ENCODE measurements around the gene ZBTB18. TPM values are rescaled to one million over a fixed set of nuclear protein-coding genes. Genes with fewer than 3 reads are reported as not detected.

The ZBTB18 gene
- total and polyA plus RNA-seq, 4 donors = 27.6 to 49.7 (median 33.9) TPM

GRCh38 chr1:244092964-244093638 is 42.0 kb downstream of the ZBTB18 start:
- Histone ChIP-seq H3K36me3 (ENCODE audit: control insufficient read depth, insufficient read depth, low read length) (no peaks in the 10 kb centered on the region), H3K9me3 (ENCODE audit: control insufficient read depth, insufficient read depth, low read length) (no peaks in the 10 kb centered on the region), H3K27ac (ENCODE audit: low read depth, low read length) (no peak overlapping the region), H3K4me1 (ENCODE audit: control insufficient read depth, insufficient read depth, low read length) (peaks cover 5% of the 10 kb centered on the region), H3K4me3 (ENCODE audit: low read depth, low read length) (no peak overlapping the region), H3K27me3 (ENCODE audit: control insufficient read depth, insufficient read depth, low read length) (peaks cover 4% of the 10 kb centered on the region)
- peak in 1 of 6 donors; percentile 33 for DNase-seq (ENCODE audit: low read depth in 4 of 6, low spot score in 6 of 6)
- WGBS (ENCODE audit: insufficient coverage) = 55% methylated on average over 9 of the region's 11 CpGs

DNA sequence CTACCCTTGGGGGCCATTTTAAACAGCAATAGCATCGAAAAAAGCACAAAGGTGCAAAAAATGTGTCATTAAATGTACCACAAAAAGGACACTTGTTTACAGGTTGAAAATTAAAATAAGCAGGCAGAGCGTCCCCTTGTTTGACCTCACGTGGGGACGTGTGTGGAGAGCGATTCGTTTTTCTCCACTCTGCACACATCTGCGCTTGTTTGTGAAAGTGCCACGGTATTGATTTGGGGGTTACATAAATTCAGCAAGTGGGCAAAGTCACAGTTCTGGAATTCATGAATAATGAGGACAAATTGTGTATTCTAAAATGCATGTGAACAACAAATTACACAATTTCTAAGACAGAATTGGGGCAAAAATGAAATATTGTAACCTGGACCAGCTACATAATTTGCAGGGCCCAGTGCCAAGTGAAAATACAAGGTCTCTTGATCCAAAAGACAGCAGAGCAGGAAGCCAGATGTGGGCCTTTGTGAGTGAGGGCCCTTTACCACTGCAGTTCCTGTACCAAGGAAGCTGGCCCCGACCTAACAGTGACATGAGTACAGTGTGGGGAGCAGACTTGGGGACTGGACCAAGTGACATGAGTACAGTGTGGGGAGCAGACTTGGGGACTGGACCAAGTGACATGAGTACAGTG is 43.9 kb downstream of the ZBTB18 start:
- Histone ChIP-seq H3K36me3 (ENCODE audit: control insufficient read depth, insufficient read depth, low read length) (no peaks in the 10 kb centered on the region), H3K27ac (ENCODE audit: low read depth, low read length) (no peak overlapping the region), H3K9me3 (ENCODE audit: control insufficient read depth, insufficient read depth, low read length) (peaks cover 1% of the 10 kb centered on the region), H3K4me3 (ENCODE audit: low read depth, low read length) (no peak overlapping the region), H3K27me3 (ENCODE audit: control insufficient read depth, insufficient read depth, low read length) (peaks cover 8% of the 10 kb centered on the region), H3K4me1 (ENCODE audit: control insufficient read depth, insufficient read depth, low read length) (peaks cover 5% of the 10 kb centered on the region)
- 97% methylated on average over 3 of the region's 9 CpGs for WGBS (ENCODE audit: insufficient coverage)
- DNase-seq (ENCODE audit: low read depth in 4 of 6, low spot score in 6 of 6) = no peak

GRCh38 chr1:244095529-244095911 is 44.4 kb downstream of the ZBTB18 start:
- H3K27ac ChIP-seq (ENCODE audit: low read depth, low read length) = no peak overlapping the region
- H3K4me1 ChIP-seq (ENCODE audit: control insufficient read depth, insufficient read depth, low read length) = peaks cover 5% of the 10 kb centered on the region
- WGBS (ENCODE audit: insufficient coverage) = 83% methylated on average over 2 of the region's 4 CpGs
- no peaks in the 10 kb centered on the region for H3K36me3 ChIP-seq (ENCODE audit: control insufficient read depth, insufficient read depth, low read length)
- H3K9me3 ChIP-seq (ENCODE audit: control insufficient read depth, insufficient read depth, low read length) = peaks cover 1% of the 10 kb centered on the region
- peaks cover 8% of the 10 kb centered on the region for H3K27me3 ChIP-seq (ENCODE audit: control insufficient read depth, insufficient read depth, low read length)
- no peak overlapping the region for H3K4me3 ChIP-seq (ENCODE audit: low read depth, low read length)
- DNase-seq (ENCODE audit: low read depth in 4 of 6, low spot score in 6 of 6) = no peak

DNA sequence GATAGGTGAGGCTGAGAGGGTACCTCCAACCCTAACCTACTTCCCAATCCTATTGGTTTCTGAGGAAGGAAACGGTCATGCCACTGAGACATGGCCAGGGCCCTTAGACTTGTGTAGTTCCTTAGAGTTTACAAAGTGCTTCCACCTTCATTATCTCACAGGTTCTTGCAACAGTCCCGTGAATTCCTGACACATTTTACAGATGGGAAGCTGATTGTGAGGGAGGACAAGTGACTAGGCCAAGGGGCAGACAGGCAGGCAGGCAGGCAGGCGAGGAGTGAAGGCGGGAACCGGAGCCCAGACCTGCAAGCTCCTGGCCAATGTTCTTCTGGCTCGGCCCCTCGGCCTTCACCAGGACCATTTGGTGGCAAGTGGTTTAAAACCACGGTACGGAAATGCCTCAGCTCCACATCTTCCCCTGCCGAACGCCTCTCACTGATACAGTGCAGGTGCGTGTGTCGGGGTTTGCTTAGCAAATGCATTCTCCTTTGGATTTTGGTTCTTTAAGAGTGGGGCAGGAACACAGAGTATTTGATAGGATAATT is 45.1 kb downstream of the ZBTB18 start:
- Histone ChIP-seq H3K27ac (ENCODE audit: low read depth, low read length) (no peak overlapping the region), H3K4me1 (ENCODE audit: control insufficient read depth, insufficient read depth, low read length) (peaks cover 8% of the 10 kb centered on the region), H3K27me3 (ENCODE audit: control insufficient read depth, insufficient read depth, low read length) (peaks cover 6% of the 10 kb centered on the region), H3K4me3 (ENCODE audit: low read depth, low read length) (no peak overlapping the region), H3K9me3 (ENCODE audit: control insufficient read depth, insufficient read depth, low read length) (peaks cover 1% of the 10 kb centered on the region), H3K36me3 (ENCODE audit: control insufficient read depth, insufficient read depth, low read length) (no peaks in the 10 kb centered on the region)
- 89% methylated on average over 7 of the region's 13 CpGs for WGBS (ENCODE audit: insufficient coverage)
- DNase-seq (ENCODE audit: low read depth in 4 of 6, low spot score in 6 of 6) = no peak

GRCh38 chr1:244096691-244097090 is 45.6 kb downstream of the ZBTB18 start:
- peaks cover 6% of the 10 kb centered on the region for H3K27me3 ChIP-seq (ENCODE audit: control insufficient read depth, insufficient read depth, low read length)
- H3K4me3 ChIP-seq (ENCODE audit: low read depth, low read length) = no peak overlapping the region
- peaks cover 8% of the 10 kb centered on the region for H3K4me1 ChIP-seq (ENCODE audit: control insufficient read depth, insufficient read depth, low read length)
- H3K27ac ChIP-seq (ENCODE audit: low read depth, low read length) = no peak overlapping the region
- WGBS (ENCODE audit: insufficient coverage) = 39% methylated on average over 7 of the region's 9 CpGs
- H3K36me3 ChIP-seq (ENCODE audit: control insufficient read depth, insufficient read depth, low read length) = no peaks in the 10 kb centered on the region
- peaks cover 1% of the 10 kb centered on the region for H3K9me3 ChIP-seq (ENCODE audit: control insufficient read depth, insufficient read depth, low read length)
- DNase-seq (ENCODE audit: low read depth in 4 of 6, low spot score in 6 of 6) = peak in 1 of 6 donors; percentile 46

DNA sequence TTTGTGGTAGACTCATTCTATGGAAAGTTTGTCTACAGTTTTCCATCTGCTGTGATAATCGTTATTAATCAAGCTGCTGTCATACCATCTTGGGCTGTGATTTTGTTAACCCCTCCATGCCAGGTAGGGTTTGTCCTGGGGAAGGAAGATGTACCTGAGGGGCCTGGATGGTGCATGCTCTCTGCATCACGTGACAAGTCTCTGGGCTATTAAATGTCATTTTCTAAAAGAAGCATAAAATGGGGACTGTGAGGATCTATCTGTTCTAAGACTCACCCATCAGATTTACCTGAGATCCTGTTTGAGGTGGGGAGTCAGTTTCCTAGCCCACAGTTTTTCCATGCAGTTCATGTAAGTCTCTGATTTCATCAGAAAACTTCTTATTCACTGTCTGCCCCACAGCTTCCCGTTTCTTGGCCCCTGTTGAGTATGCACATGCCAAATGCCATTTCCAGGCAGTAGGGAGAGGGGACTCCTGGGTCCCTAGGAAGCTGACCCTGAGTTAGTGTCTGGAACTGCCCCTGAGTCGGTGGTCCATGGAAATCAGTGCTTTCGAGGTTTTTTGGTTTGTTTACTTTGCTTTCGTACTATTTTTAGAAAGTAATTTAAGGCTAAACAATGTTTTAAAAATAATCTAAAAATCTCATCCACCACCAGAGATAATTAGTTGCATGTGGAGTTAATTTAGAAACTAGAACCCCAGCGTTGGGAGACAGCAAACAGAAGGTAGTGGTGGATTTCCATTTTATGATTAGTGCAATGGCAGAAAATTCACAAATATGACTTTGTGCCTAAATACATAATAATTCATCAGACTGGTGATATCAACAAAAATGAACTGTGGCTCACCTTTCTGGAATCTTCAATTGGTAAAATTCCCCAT is 46.7 kb downstream of the ZBTB18 start:
- Histone ChIP-seq H3K27me3 (ENCODE audit: control insufficient read depth, insufficient read depth, low read length) (peaks cover 12% of the 10 kb centered on the region), H3K4me1 (ENCODE audit: control insufficient read depth, insufficient read depth, low read length) (peaks cover 11% of the 10 kb centered on the region), H3K27ac (ENCODE audit: low read depth, low read length) (no peak overlapping the region), H3K9me3 (ENCODE audit: control insufficient read depth, insufficient read depth, low read length) (peaks cover 1% of the 10 kb centered on the region), H3K36me3 (ENCODE audit: control insufficient read depth, insufficient read depth, low read length) (no peaks in the 10 kb centered on the region), H3K4me3 (ENCODE audit: low read depth, low read length) (no peak overlapping the region)
- WGBS (ENCODE audit: insufficient coverage) = 20% methylated on average over 1 of the region's 7 CpGs
- no peak for DNase-seq (ENCODE audit: low read depth in 4 of 6, low spot score in 6 of 6)

DNA sequence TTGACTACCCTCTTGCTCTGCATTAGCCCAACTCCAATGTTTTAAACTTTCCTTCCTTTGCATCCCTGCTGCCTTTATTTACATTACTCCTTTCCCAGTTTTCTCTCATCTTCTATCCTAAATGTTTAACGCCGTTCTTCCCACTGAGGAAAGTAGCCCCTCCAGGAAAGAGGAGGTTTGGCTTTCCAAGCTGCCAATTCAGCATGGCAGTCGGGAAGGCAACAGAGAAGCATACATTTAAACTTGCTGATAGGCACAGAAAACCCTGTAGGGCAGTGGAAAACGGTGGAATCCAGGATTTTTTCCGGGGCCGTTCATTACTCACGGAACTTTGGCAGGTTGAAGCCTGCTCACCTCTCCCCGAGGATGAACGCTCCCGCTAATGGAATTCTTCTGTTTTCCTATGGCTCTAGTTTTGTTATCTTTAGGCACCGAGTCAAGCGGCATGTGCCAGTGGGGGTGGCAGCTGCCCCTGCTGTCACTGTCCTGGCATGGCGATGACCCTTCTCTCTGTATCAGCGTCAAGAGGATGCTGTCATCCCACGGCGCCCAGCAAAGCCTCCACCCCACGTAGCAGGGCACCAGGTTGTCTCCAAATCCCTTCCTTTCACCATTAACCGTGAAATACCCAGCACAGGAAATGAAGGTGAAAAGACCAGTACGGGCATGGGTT is 48.3 kb downstream of the ZBTB18 start:
- Histone ChIP-seq H3K36me3 (ENCODE audit: control insufficient read depth, insufficient read depth, low read length) (no peaks in the 10 kb centered on the region), H3K27me3 (ENCODE audit: control insufficient read depth, insufficient read depth, low read length) (peaks cover 12% of the 10 kb centered on the region), H3K9me3 (ENCODE audit: control insufficient read depth, insufficient read depth, low read length) (peaks cover 1% of the 10 kb centered on the region), H3K4me3 (ENCODE audit: low read depth, low read length) (no peak overlapping the region), H3K27ac (ENCODE audit: low read depth, low read length) (no peak overlapping the region), H3K4me1 (ENCODE audit: control insufficient read depth, insufficient read depth, low read length) (peaks cover 11% of the 10 kb centered on the region)
- no peak for DNase-seq (ENCODE audit: low read depth in 4 of 6, low spot score in 6 of 6)
- 87% methylated on average over 8 of the region's 19 CpGs for WGBS (ENCODE audit: insufficient coverage)

DNA sequence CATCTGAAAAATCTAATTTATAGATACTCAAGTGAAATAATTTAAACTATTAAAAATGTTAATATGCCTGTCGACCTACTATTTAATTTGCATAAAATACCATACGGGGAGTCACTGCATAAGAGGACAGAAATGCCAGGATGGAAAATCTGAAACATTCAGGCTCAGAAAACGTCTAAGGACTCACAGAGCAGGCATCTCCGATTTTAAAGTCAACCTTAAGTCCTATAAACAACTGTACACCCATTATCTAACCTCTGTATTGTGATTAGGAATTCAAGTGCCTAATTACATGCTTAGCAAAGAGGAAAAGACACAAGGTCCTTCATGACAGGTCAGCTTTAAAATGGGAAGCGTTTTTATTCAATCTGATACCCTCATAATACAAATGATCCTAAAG is 49.2 kb downstream of the ZBTB18 start:
- Histone ChIP-seq H3K9me3 (ENCODE audit: control insufficient read depth, insufficient read depth, low read length) (peaks cover 1% of the 10 kb centered on the region), H3K27me3 (ENCODE audit: control insufficient read depth, insufficient read depth, low read length) (peaks cover 15% of the 10 kb centered on the region), H3K4me3 (ENCODE audit: low read depth, low read length) (no peak overlapping the region), H3K27ac (ENCODE audit: low read depth, low read length) (no peak overlapping the region), H3K36me3 (ENCODE audit: control insufficient read depth, insufficient read depth, low read length) (no peaks in the 10 kb centered on the region), H3K4me1 (ENCODE audit: control insufficient read depth, insufficient read depth, low read length) (peaks cover 11% of the 10 kb centered on the region)
- no peak for DNase-seq (ENCODE audit: low read depth in 4 of 6, low spot score in 6 of 6)
- WGBS (ENCODE audit: insufficient coverage) = no CpG with 5 or more reads among the region's 5 CpGs

Data from spinal cord (tissue), 10 donors.